ENCODE results near the gene ANO4.
"Not testable (repeated sequence)": the region's sequence is repeated elsewhere in the genome, so short reads cannot be mapped to it uniquely, and the experiment has no call there.

Gene ANO4

GRCh38 chr12:101051151-101051550 is 256.6 kb downstream of the ANO4 start:
- Histone ChIP-seq H3K4me3 (ENCODE audit: low read length) (no peak overlapping the region), H3K36me3 (ENCODE audit: control insufficient read depth, insufficient read depth, low read length) (no peaks in the 10 kb centered on the region), H3K4me1 (ENCODE audit: control insufficient read depth, insufficient read depth, low read length) (no peaks in the 10 kb centered on the region), H3K27me3 (ENCODE audit: control insufficient read depth, insufficient read depth, low read length) (no peaks in the 10 kb centered on the region), H3K27ac (ENCODE audit: low read length) (no peak overlapping the region), H3K9me3 (ENCODE audit: control insufficient read depth, insufficient read depth, low read length) (no peaks in the 10 kb centered on the region)
- DNase-seq (ENCODE audit: low read depth, low spot score), result no peak

DNA sequence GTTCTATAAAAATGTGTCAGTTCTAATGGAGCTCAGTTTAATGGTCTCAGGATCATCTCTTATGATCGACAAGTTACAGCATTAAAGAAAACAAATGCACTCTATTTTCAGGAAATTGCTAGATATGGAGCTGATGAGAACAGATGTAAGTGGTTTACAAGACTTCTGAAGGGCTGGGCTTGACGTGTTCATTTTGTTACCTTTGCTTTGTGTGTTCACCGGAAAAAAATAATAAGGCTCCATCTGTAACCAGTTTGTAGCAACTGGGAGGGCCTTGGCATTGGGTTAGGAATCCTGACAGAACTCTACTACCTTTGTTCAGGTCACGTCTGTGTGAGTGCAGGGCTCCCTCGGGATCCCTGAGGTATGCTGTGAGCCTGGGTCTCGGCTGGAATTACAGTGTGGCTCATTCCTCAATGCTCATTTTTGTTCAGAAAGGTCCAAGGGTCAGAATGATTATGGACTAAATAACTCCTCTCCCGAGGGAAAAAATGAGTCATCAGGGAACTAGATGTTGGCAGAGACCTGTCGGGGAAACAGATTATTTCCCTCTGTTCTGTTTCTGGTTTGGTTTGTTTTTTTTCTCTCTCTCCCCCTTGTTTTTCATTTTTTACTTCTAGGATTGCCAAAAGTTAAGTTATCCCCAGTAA is 257.4 kb downstream of the ANO4 start:
- no peak overlapping the region for H3K27ac ChIP-seq (ENCODE audit: low read length)
- WGBS (ENCODE audit: insufficient coverage, insufficient read length), result no CpG with 5 or more reads among the region's 8 CpGs
- H3K4me3 ChIP-seq (ENCODE audit: low read length), result no peak overlapping the region
- DNase-seq (ENCODE audit: low read depth, low spot score), result no peak
- no peaks in the 10 kb centered on the region for H3K27me3 ChIP-seq (ENCODE audit: control insufficient read depth, insufficient read depth, low read length)
- no peaks in the 10 kb centered on the region for H3K9me3 ChIP-seq (ENCODE audit: control insufficient read depth, insufficient read depth, low read length)
- H3K36me3 ChIP-seq (ENCODE audit: control insufficient read depth, insufficient read depth, low read length), result no peaks in the 10 kb centered on the region
- no peaks in the 10 kb centered on the region for H3K4me1 ChIP-seq (ENCODE audit: control insufficient read depth, insufficient read depth, low read length)

GRCh38 chr12:101053203-101053602 is 258.6 kb downstream of the ANO4 start:
- Histone ChIP-seq H3K27me3 (ENCODE audit: control insufficient read depth, insufficient read depth, low read length) (no peaks in the 10 kb centered on the region), H3K27ac (ENCODE audit: low read length) (no peak overlapping the region), H3K9me3 (ENCODE audit: control insufficient read depth, insufficient read depth, low read length) (no peaks in the 10 kb centered on the region), H3K4me3 (ENCODE audit: low read length) (no peak overlapping the region), H3K36me3 (ENCODE audit: control insufficient read depth, insufficient read depth, low read length) (no peaks in the 10 kb centered on the region), H3K4me1 (ENCODE audit: control insufficient read depth, insufficient read depth, low read length) (no peaks in the 10 kb centered on the region)
- no peak for DNase-seq (ENCODE audit: low read depth, low spot score)

GRCh38 chr12:101055940-101056339 is 261.4 kb downstream of the ANO4 start:
- no peaks in the 10 kb centered on the region for H3K36me3 ChIP-seq (ENCODE audit: control insufficient read depth, insufficient read depth, low read length)
- DNase-seq (ENCODE audit: low read depth, low spot score), result no peak
- H3K9me3 ChIP-seq (ENCODE audit: control insufficient read depth, insufficient read depth, low read length), result no peaks in the 10 kb centered on the region
- H3K4me3 ChIP-seq (ENCODE audit: low read length), result no peak overlapping the region
- H3K27ac ChIP-seq (ENCODE audit: low read length), result no peak overlapping the region
- H3K4me1 ChIP-seq (ENCODE audit: control insufficient read depth, insufficient read depth, low read length), result no peaks in the 10 kb centered on the region
- no peaks in the 10 kb centered on the region for H3K27me3 ChIP-seq (ENCODE audit: control insufficient read depth, insufficient read depth, low read length)

DNA sequence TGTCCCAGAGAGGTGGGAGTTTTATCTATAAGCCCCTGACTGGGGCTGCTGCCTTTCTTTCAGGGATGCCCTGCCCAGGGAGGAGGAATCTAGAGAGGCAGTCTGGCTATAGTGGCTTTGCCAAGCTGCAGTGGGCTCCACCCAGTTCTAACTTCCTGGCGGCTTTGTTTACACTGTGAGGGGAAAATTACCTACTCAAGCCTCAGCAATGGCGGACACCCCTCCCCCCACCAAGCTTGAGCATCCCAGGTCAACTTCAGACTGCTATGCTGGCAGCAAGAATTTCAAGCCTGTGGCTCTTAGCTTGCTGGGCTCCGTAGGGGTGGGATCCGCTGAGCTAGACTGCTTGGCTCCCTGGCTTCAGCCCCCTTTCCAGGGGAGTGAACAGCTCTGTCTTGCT is 267.9 kb downstream of the ANO4 start:
- not testable (repeated sequence) for DNase-seq (ENCODE audit: low read depth, low spot score); H3K4me1 ChIP-seq (ENCODE audit: control insufficient read depth, insufficient read depth, low read length); H3K36me3 ChIP-seq (ENCODE audit: control insufficient read depth, insufficient read depth, low read length); H3K27me3 ChIP-seq (ENCODE audit: control insufficient read depth, insufficient read depth, low read length); H3K4me3 ChIP-seq (ENCODE audit: low read length); H3K27ac ChIP-seq (ENCODE audit: low read length); H3K9me3 ChIP-seq (ENCODE audit: control insufficient read depth, insufficient read depth, low read length)
- no CpG with 5 or more reads among the region's 4 CpGs for whole genome bisulfite sequencing (ENCODE audit: insufficient coverage, insufficient read length)

DNA sequence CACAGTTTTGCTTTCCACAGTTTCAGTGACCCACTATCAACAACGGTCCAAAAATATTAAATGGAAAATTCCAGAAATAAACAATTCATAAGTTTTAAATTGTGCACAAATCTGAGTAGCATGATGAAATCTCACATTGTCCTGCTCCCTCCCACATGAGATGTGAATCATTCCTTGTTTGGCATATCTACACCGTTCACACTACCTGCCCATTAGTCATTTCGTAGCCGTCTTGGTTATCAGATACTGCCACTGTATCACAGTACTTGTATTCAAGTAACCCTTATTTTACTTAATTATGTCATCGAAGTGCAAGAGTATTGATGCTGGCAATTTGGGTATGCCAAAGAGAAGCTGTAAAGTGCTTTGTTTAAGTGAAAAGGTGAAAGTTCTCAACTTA is 270.1 kb downstream of the ANO4 start:
- Histone ChIP-seq H3K9me3 (ENCODE audit: control insufficient read depth, insufficient read depth, low read length) (no peaks in the 10 kb centered on the region), H3K27me3 (ENCODE audit: control insufficient read depth, insufficient read depth, low read length) (no peaks in the 10 kb centered on the region), H3K36me3 (ENCODE audit: control insufficient read depth, insufficient read depth, low read length) (no peaks in the 10 kb centered on the region), H3K27ac (ENCODE audit: low read length) (no peak overlapping the region), H3K4me3 (ENCODE audit: low read length) (no peak overlapping the region), H3K4me1 (ENCODE audit: control insufficient read depth, insufficient read depth, low read length) (no peaks in the 10 kb centered on the region)
- WGBS (ENCODE audit: insufficient coverage, insufficient read length), result no CpG with 5 or more reads among the region's 5 CpGs
- no peak for DNase-seq (ENCODE audit: low read depth, low spot score)

DNA sequence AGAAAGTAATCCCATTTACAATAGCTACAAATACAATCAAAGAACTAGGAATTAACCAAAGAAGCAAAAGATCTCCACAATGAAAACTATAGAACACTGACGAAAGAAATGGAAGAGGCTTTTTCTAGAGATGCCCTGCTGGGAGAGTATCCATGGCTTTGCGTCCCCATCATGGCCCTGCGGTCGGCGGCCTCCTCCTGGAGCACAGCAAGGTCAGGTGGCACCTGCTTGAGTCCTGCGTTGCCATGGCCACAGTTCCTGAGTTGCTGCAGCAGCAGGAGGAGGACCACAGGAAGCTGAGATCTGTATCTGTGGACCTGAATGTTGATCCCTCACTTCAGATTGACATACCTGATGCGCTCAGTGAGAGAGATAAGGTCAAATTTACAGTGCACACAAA is 271.9 kb downstream of the ANO4 start:
- no peaks in the 10 kb centered on the region for H3K27me3 ChIP-seq (ENCODE audit: control insufficient read depth, insufficient read depth, low read length)
- no CpG with 5 or more reads among the region's 7 CpGs for WGBS (ENCODE audit: insufficient coverage, insufficient read length)
- no peaks in the 10 kb centered on the region for H3K9me3 ChIP-seq (ENCODE audit: control insufficient read depth, insufficient read depth, low read length)
- no peak overlapping the region for H3K4me3 ChIP-seq (ENCODE audit: low read length)
- DNase-seq (ENCODE audit: low read depth, low spot score), result no peak
- H3K27ac ChIP-seq (ENCODE audit: low read length), result no peak overlapping the region
- no peaks in the 10 kb centered on the region for H3K4me1 ChIP-seq (ENCODE audit: control insufficient read depth, insufficient read depth, low read length)
- no peaks in the 10 kb centered on the region for H3K36me3 ChIP-seq (ENCODE audit: control insufficient read depth, insufficient read depth, low read length)

DNA sequence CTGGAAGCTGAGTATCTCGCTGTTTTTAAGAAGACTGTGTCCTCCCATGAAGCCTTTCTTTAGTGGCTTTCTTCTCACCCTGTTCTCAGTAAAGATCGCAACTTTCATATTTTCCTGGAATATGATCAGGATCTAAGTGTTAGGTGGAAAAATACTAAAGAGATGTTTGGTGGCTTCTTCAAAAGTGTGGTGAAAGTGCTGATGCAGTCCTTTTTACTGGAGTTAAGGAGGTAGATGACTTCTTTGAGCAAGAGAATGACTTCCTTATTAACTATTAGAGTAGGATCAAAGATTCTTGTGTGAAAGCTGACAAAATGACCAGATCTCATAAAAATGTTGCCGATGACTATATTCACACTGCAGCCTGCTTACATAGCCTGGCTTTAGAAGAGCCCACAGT is 273.8 kb downstream of the ANO4 start:
- no peak for DNase-seq (ENCODE audit: low read depth, low spot score)
- WGBS (ENCODE audit: insufficient coverage, insufficient read length), result no CpG with 5 or more reads among the region's 3 CpGs
- H3K27ac ChIP-seq (ENCODE audit: low read length), result no peak overlapping the region
- H3K27me3 ChIP-seq (ENCODE audit: control insufficient read depth, insufficient read depth, low read length), result no peaks in the 10 kb centered on the region
- no peaks in the 10 kb centered on the region for H3K36me3 ChIP-seq (ENCODE audit: control insufficient read depth, insufficient read depth, low read length)
- no peak overlapping the region for H3K4me3 ChIP-seq (ENCODE audit: low read length)
- no peaks in the 10 kb centered on the region for H3K9me3 ChIP-seq (ENCODE audit: control insufficient read depth, insufficient read depth, low read length)
- H3K4me1 ChIP-seq (ENCODE audit: control insufficient read depth, insufficient read depth, low read length), result no peaks in the 10 kb centered on the region

GRCh38 chr12:101068836-101069235 is 274.3 kb downstream of the ANO4 start:
- H3K27ac ChIP-seq (ENCODE audit: low read length), result no peak overlapping the region
- DNase-seq (ENCODE audit: low read depth, low spot score), result no peak
- H3K4me3 ChIP-seq (ENCODE audit: low read length), result no peak overlapping the region
- no peaks in the 10 kb centered on the region for H3K27me3 ChIP-seq (ENCODE audit: control insufficient read depth, insufficient read depth, low read length)
- WGBS (ENCODE audit: insufficient coverage, insufficient read length), result no CpG with 5 or more reads among the region's 4 CpGs
- no peaks in the 10 kb centered on the region for H3K36me3 ChIP-seq (ENCODE audit: control insufficient read depth, insufficient read depth, low read length)
- no peaks in the 10 kb centered on the region for H3K4me1 ChIP-seq (ENCODE audit: control insufficient read depth, insufficient read depth, low read length)
- no peaks in the 10 kb centered on the region for H3K9me3 ChIP-seq (ENCODE audit: control insufficient read depth, insufficient read depth, low read length)

DNA sequence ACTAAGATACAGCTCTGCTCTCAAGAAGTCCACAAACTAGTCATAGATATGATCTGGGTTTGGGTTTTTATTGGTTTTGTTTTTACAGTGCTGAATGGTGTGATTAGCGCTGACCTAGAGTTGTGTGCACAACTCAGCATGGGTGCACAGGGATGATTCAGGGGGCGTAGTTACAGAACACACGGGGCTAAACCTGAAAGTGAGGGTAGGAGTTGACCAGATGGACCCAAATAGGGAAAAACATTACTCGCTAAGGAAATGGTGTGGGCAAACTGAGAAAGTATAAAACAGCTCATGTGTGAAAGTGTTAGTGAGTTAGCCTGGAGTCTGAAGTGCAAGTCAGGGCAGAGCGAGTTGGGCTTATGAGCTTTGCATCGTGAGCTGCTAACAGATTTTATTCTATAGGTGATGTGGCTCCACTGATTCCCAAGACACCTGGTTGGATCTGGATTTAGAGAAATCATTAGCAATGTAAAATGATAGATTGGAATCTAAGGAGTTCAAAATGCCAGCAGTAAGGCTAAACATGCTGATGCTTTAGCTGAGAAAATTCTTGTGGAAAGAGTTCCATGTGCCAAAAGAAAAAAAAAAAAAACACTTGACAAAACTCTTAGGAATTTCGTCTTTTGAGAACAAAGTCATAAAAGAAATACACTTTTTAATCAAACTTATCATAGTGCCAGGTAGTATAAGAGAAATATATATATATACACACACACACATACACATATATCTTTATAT is 280.5 kb downstream of the ANO4 start:
- Histone ChIP-seq H3K36me3 (ENCODE audit: control insufficient read depth, insufficient read depth, low read length) (no peaks in the 10 kb centered on the region), H3K4me1 (ENCODE audit: control insufficient read depth, insufficient read depth, low read length) (no peaks in the 10 kb centered on the region), H3K4me3 (ENCODE audit: low read length) (no peak overlapping the region), H3K27ac (ENCODE audit: low read length) (no peak overlapping the region), H3K27me3 (ENCODE audit: control insufficient read depth, insufficient read depth, low read length) (no peaks in the 10 kb centered on the region), H3K9me3 (ENCODE audit: control insufficient read depth, insufficient read depth, low read length) (no peaks in the 10 kb centered on the region)
- no CpG with 5 or more reads among the region's 7 CpGs for WGBS (ENCODE audit: insufficient coverage, insufficient read length)
- DNase-seq (ENCODE audit: low read depth, low spot score), result no peak

DNA sequence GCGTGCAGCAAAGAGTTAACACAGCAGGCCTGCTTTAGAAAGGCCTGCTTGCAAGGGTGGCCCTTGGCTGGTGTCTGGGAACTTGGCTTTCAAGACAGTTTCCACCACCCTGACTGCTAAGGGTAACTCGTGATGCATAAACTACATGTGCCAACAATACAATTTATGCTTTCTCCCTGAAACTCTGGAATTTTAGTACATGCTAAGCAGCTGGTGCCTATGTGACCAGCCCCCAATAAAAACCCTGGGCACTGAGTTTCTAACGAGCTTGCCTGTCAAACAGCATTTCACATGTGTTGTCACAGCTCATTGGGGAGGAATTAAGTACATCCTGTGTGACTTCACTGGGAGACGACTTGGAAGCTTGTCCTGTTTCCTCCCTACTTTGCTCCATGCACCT is 282.3 kb downstream of the ANO4 start:
- no peak for DNase-seq (ENCODE audit: low read depth, low spot score)
- Histone ChIP-seq H3K36me3 (ENCODE audit: control insufficient read depth, insufficient read depth, low read length) (no peaks in the 10 kb centered on the region), H3K4me3 (ENCODE audit: low read length) (no peak overlapping the region), H3K27ac (ENCODE audit: low read length) (no peak overlapping the region), H3K9me3 (ENCODE audit: control insufficient read depth, insufficient read depth, low read length) (no peaks in the 10 kb centered on the region), H3K4me1 (ENCODE audit: control insufficient read depth, insufficient read depth, low read length) (no peaks in the 10 kb centered on the region), H3K27me3 (ENCODE audit: control insufficient read depth, insufficient read depth, low read length) (no peaks in the 10 kb centered on the region)
- WGBS (ENCODE audit: insufficient coverage, insufficient read length), result no CpG with 5 or more reads among the region's 4 CpGs

Data from iPS DF 6.9 (cell line).